NCI-H524 treated with DMSO at 0.1 percent for 48 hours (cell line): ENCODE results near the gene TSC2.

Source experiments
- DNase-seq: peaks from one replicate; lab custom pipeline; 2025; lab: John Stamatoyannopoulos, UW

The TSC2 gene

GRCh38 chr16:2070576-2071453 lies 23.0 kb downstream of the TSC2 start:
- no peak for DNase-seq

- DNase-seq, result no peak
Measured at GRCh38 chr16:2071454-2072202, 23.8 kb downstream of the TSC2 start.

DNA sequence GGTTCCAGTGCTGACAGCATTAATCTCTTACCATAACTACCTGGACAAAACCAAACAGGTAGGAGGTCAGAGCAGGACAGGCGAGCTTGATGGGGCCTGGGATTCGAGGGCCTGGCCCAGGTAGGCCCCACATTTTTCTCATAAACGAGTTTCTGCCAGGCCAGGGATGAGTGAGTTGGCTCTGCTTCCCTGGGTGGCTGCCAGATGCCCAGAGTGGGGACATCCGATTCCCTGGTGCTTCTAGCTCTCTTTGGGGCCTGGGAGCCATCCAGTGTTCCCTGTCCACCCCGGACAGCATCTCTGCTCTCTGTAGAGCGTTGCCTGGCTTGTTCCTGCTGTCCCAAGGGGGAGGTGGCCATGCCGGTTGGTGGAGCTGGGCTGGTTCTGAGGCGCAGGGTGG lies 25.1 kb downstream of the TSC2 start:
- DNase-seq, result no peak

GRCh38 chr16:2074071-2074470 lies 26.3 kb downstream of the TSC2 start:
- DNase-seq, result no peak

GRCh38 chr16:2075631-2076030 lies 27.8 kb downstream of the TSC2 start:
- DNase-seq, result no peak

- no peak for DNase-seq
Measured at GRCh38 chr16:2076072-2076865, 28.5 kb downstream of the TSC2 start.

GRCh38 chr16:2077016-2077415 lies 29.2 kb downstream of the TSC2 start:
- DNase-seq, result no peak

DNA sequence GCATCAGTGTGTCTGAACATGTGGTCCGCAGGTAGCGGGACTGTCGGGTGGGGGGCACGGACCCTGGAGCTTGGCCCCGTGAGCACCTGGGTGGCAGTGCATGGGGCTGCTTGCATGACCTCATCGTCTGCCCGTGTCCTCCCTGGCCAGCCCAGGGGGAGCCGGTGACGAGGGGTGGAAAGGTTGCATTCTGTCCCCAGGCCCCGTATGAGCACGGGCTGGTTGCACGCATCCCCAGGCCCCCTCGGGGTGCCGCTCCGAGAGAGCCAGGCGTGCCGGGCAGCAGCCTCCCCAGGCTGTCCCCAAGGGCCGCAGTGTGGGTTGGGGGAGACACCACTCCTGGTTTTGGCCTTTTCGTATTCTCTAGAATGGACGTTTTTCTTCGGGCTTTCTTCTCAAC lies 29.9 kb downstream of the TSC2 start:
- no peak for DNase-seq

- DNase-seq, result no peak
Measured at GRCh38 chr16:2078096-2078495, 30.3 kb downstream of the TSC2 start.

DNA sequence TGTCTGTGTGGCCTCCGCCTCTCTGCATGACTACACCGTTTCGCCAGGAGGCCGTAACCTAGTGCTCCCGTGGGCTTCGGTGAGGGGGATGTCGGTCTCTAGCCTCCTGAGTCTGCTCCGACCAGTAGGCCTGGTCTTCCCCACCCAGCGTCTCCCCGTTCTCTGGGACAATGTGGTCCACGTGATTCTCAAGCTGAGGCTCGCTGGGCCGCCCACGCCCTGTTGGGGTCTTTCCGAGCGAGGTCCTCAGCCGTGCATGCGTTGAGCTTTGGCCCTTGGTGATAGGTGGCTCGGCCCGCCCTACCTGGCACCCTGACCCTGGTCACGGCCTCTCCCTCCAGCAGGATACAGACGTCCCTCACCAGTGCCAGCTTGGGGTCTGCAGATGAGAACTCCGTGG lies 30.9 kb downstream of the TSC2 start:
- DNase-seq, result no peak

DNA sequence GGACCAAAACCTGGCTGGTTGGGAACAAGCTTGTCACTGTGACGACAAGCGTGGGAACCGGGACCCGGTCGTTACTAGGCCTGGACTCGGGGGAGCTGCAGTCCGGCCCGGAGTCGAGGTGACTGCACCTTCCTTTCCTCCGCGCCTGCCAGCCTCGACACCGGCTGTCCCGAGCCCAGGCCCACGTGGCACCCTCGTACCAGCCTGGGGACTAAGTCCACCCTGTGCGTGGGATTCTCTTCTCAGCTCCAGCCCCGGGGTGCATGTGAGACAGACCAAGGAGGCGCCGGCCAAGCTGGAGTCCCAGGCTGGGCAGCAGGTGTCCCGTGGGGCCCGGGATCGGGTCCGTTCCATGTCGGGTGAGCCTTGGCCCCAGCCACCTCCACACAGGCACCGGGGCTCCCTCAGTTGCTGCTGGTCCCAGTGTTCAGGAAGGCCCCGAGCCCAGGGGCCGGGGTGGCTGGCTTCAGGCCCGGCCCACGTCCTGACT lies 31.6 kb downstream of the TSC2 start:
- no peak for DNase-seq

DNA sequence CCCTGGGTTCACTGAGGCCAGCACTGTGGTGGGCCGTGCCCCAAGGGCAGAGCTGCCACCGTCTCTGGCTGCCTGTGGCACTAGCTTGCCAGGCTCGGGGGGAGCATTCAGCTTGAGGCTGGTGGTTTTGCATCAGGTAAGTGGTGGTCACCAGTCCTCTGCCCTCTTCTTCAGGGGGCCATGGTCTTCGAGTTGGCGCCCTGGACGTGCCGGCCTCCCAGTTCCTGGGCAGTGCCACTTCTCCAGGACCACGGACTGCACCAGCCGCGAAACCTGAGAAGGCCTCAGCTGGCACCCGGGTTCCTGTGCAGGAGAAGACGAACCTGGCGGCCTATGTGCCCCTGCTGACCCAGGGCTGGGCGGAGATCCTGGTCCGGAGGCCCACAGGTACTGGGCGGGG lies 32.2 kb downstream of the TSC2 start:
- no peak for DNase-seq

- DNase-seq, result no peak
Measured at GRCh38 chr16:2081201-2082084, 33.7 kb downstream of the TSC2 start.

GRCh38 chr16:2082171-2082982 lies 34.6 kb downstream of the TSC2 start:
- DNase-seq, result no peak

DNA sequence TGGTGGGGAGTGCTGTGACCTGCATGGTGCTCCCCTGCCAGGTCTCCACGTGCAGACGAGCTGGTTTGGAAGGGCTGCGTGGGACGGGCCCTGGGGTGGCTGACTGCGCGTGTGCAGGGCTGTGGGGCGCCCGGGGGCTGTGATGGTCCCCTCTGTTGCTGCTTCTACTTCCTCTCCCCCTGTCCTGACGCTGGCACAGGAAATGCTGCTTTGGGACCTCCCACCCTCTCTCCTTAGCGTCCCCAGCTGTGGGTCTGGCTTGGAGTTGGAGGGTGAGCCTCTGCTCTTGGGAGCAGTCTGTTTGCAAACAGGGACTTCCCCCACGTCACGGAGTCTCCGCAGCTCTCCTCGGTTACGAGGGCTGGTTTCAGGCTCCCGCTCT lies 35.2 kb downstream of the TSC2 start:
- no peak for DNase-seq

- no peak for DNase-seq
Measured at GRCh38 chr16:2083409-2083808, 35.6 kb downstream of the TSC2 start.

- DNase-seq, result no peak
Measured at GRCh38 chr16:2083876-2084780, 36.3 kb downstream of the TSC2 start.

DNA sequence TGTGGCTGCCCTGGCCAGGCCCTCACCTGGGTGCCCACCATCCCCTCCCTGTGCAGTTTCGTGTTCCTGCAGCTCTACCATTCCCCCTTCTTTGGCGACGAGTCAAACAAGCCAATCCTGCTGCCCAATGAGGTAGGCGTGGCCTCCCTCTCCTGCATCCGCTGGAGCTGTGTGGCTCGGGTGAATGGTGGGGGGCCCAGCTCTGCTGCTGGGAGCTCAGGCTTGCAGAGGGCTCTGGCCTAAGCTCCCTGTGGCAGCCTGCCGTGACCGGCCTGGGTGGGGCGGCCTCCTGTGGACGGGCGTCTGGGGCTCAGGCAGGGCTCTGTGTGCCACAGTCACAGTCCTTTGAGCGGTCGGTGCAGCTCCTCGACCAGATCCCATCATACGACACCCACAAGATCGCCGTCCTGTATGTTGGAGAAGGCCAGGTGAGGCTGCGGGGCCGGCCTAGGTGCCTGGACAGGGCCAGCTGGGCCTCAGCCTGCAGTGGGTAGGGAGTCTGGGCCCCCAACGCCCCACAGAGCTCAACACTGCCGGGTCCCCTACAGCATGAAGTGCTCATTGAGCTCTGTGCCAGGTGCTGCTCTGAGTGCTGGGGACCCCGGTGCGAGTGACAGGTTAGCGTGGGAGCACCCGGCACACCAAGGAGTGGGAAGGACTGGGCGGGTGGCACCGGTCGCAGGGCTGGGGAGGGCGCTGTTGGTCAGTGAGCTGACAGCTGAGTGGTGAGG lies 37.3 kb downstream of the TSC2 start:
- no peak for DNase-seq

DNA sequence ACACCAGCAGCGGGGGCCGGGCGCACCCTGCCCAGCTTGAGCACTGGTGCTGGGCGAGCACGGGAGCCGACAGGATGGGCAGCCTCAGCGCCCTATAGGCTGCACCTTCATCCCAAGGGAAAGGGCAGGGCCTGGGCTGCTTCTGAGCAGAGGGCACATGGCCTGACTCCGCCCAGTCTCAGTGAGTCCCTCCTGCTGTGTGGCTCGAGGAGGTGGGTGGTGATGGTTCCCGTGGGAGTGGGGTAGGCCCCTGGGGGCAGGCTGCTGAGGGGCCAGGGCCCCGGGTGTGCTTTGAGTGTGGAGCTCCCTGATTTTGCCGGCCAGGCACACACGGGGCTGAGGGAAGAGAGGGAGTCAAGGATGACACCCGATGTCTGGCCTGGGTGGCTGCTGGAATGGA lies 37.9 kb downstream of the TSC2 start:
- no peak for DNase-seq
